Activated CD8-positive, alpha-beta memory T cell treated with anti-CD3 and anti-CD28 coated beads, Interleukin-2, amount 50 U/mL, for 24 hours (primary cell): ENCODE results near the gene KRTAP3-2.

Experiments used
- DNase-seq: peaks from one replicate; pipeline ENCODE4 v3.0.0-alpha.2; 2020; ENCODE audit errors: extremely low read depth

Gene KRTAP3-2

DNA sequence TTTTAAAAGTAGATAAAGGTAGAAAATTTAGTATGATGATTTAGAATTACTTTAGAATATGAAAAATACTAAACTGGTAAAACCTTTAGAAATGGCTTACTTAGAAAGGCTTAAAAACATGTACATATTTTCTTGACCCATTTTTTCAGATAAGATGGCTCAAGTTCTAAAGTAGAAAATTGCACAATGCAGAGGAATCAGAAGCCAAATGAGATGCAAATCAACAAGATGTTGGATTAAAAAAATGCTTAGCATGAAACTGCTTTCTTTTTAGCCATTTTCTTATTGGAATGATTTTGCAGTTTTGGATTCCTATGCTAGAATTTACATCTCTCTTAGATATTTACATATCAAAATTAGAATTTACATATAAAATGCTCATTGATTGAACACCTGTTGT lies 10.7 kb upstream of the KRTAP3-2 start:
- DNase-seq, result no peak

DNA sequence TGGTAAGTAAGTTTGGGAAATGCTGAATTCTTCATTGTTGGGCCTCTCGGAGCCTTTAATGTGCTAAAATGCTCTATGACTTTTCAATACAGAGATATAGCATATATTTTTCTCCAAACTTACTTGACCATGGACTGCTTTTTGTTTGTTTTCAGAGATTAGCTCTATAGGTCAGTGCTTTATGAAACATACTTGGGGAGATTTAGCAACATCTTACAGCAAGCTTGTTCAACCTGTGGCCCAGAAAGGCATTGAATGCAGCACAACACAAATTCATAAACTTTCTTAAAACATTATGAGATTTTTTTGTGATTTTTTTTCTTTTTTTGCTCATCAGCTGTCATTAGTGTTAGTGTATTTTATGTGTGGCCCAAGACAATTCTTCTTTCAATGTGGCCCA lies 10.2 kb upstream of the KRTAP3-2 start:
- DNase-seq, result no peak

DNA sequence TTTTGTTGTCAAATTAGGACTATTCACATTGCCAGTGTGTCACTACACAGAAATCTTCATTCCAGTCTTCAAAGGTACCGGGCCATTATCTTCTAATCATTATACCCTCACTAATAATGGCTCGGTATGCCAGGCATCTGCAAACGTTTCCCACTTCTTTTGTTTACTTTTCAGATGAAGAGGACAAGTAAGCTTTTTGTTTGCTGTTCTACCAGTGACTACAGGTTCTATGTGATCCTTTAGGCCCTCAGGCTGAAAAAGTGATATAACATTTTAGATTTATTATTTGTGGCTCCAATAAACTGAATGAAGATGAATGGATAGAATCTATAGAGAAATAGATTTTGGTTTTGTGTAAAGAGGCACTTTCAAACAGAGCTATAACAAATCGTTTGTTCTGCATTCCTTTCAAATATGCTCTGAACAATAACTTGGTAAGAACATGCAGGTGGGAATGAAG lies 9.6 kb upstream of the KRTAP3-2 start:
- no peak for DNase-seq

DNA sequence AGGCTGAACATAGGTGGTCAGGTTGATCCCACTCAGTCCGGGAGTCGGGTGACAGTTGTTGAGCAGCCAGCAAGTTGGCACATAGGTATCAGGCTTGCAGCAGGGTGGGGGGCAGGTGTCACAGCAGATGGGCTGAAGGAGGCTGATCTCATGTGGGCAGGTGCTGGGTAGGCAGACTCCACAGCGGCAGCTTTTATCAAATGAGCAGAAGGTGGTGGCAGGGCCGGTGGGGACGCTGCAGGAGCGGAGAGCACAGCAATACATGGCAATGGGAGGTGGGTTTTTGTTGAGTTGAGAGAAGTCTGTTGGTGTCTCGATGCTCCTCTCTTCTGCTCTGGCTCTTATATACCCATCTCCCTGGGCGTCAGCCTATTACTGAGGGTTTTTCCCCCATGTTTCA lies 9.1 kb upstream of the KRTAP3-2 start, which contains the start of gene KRTAP3-1:
KRTAP3-1 (minus strand) TSS at position 318 of the 400 bp plus-strand sequence; CDS start at position 264, 54 bp downstream.
- no peak for DNase-seq

DNA sequence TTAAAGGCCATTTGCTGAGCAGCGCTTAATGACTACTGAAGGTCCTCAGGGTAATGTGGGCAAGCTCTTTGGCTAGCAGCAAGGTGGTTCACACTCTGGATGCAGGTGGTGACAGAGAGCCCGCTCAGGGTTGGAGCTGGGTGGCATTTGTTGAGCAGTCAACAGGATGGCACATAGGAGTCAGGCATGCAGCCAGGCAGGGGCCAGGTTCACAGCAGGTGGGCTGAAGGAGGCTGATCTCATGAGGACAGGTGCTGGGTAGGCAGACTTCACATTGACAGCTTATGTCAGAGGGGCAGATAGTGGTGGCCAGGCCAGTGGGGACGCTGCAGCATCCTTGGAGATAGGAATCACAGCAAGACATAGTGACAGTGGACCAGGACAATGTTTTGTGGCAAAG lies 4.7 kb upstream of the KRTAP3-2 start:
- no peak for DNase-seq

DNA sequence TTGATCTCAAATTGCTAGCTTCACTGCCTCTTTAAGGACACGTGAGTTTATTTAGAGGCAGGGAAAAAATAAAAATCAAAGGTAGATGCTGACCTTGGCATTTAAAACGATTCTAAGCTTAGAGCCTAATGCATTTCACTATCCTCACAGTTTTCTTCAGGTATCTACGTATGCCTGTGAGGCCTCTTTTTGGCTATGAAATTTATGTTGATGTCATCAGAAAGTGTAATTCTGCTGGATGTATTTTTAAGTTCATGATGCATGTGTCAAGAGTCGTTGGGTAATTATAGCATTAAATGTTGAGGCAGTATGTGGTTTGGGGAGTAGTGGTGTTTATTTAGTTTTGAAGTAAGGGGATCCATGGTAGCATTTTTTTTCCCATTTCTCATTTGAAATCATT lies 4.2 kb upstream of the KRTAP3-2 start:
- DNase-seq, result no peak

DNA sequence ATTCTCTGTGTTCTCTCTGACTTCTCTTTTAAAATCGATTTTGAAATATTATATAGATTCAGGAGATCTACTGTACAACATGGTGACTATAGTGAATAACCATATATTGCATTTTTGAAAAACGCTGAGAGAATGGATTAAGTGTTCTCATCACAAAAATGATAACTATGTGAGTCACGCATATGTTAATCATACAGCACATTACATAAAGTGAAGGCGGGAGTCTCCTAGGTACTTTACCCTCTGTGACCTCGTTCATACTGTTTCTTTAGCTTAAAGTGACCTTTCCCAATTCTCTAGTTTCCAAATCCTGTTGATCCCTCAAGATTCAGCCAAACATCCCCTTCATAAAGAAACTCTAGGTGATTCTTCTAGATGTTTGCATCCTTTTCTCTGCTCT lies 3.1 kb upstream of the KRTAP3-2 start:
- no peak for DNase-seq

DNA sequence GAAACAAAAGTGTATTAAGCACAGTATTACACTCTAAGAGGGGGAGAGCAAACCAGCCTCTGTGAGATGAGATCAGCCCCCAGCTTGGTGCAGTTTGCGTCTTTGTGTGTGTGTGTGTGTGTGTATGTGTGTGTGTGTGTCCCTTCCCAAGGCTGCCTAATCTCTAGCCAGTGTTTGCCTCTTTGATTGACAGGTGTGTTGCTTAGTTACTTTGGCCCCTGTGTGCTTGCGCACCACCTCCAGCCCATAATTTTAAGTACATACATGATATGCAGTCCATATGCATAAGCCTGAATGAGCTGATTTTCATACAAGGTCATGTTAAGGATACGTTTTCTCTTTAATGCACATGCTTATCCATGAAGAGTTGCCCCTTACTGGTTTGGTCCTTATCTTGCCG lies 2.1 kb upstream of the KRTAP3-2 start:
- DNase-seq, result no peak

DNA sequence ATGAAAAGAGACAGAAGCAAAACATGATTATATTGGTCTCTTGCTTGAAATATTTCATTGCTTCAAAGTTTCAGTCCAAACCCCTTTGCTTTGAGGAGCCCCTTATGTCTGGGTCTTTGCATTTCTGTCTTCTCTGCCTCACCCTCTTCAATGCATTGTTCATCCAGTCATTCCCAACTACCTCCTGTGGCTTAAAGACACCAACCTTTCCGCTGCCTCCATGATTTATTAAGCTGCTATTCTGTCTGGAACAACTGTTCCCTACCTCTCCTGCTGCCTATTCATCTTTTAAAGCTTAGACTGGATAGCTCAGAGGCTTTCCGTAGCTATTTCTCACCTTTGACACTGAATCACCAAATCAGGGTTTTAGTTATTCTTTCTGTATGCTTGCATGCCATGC lies 2.3 kb downstream of the KRTAP3-2 start:
- no peak for DNase-seq

DNA sequence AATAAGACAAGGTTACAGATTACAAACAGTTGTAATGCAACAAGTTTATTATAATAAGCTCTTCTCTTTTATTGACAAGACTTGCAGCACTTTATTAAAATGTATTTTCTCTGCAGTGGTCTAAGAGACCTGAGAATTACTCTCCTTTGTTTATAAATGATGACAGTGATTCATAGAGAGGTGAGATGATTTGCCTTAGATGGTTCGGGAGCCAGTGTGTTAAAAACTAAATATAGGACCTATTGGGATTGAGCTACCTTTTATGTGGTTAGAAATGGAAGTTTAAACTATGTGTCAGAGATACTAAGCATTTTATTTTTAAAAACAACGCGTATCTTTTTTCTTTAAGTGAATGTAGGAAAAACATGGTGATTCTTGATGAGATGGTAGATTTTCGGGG lies 2.9 kb downstream of the KRTAP3-2 start:
- DNase-seq, result no peak

DNA sequence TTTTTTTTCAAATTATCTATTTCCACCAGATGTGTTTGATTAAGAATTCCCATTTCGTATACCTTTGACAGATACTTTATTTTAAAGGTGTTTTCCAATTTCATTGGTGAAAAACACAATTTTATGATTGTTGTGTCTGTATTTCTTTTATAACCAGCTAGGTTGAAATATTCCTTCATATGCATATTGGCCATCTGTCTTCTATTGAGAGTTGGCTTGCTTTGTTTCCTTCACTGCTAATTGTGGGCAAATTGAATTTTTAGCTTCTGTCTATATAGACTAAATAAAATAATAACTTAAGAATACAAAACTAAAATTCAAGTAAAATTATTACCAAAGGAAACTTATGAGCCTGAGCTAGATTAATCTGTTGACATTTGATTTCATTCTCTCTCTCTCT lies 4.6 kb downstream of the KRTAP3-2 start:
- DNase-seq, result no peak

DNA sequence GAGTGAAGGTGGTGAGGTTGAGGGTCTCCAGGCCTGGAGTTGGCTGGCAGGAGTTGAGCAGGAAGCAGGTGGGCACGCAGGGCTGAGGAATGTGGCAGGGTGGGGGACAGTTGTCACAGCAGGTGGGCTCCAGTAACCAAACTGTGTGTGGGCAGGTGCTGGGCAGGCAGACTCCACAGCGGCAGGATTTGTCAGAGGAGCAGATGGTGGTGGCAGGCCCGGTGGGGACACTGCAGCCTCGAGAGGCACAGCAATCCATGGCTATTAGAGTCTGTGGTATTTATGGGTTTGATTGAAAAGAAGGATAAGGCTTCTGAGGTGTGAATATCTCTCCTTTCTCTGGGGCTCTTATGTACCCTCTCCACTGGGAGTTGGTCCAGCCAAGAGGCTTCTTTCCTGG lies 5.9 kb downstream of the KRTAP3-2 start, which contains the start of gene KRTAP3-3:
KRTAP3-3 (minus strand) TSS at position 326 of the 400 bp plus-strand sequence; CDS start at position 259, 67 bp downstream.
- no peak for DNase-seq

DNA sequence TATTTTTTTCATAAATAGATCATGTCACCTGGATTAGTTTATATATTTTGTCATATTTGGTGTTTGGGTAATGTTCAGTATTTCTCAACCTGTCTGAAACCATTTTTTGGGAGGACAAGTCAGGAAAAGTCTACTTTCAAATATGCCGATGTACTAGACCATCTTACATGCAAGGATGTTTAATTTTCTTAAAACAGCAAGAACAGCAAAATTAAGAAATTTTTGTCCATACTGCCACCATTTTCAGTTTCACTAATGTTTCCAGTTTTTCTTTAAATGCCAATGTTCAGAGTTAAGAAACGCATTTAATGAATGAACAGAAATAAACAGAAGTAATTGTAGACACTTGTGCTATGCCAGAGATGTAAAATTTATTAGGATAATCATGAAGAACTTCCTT lies 6.6 kb downstream of the KRTAP3-2 start:
- DNase-seq, result no peak

DNA sequence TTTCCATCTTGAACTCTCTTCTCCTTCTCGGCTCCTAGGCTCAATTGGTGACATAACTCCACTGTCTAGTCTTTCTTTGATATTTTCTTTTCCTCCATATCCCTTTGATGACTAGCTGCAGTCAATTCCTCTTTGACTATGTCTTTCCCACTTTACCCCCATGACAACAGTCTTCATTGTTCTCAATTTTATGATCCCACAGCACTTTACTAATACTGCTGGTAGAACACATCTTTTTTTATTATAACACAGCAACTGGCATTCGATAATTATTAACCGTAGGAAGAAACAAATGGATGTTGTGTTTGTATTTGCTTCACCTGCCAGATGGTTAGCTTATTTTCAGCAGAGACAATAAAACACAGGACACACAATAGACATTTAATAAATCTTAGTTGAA lies 7.0 kb downstream of the KRTAP3-2 start:
- no peak for DNase-seq

DNA sequence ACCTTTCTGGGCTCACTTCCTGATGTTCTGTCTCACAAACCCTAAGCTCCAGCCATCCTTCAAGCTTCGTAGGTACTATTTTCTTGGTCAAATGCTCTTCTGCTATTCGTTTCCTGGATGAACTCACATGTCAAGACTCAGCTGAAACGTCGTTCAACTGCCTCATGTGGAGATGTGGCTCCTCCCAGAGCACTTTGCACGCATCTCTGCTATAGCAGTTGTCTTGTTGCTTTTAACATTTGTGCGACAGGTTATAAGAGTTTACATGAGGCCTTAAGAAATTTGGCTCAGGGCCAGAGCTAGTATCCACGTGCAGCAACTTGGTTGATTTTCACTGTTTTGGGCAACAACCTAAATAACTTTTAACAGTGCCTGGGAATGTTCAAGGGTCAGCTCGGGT lies 12.8 kb downstream of the KRTAP3-2 start:
- DNase-seq, result no peak

DNA sequence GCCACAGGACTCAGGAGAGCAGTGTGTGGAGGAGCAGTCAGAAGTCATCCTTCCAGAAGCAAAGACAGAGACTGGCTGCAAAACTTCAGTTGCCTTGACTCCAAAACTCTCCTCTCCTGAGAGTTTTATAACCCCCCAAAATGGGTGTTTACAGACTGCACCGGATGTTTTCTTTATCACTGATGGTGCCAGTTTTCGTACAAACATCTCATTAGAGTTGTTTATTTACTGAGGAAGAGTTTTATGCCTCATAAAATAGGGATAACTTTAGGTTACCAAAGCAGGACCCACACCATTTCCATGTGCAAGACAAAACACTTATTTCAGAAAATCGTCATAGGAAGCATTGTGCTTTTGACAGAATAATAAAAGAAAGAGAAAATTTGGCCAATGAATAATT lies 15.5 kb downstream of the KRTAP3-2 start, which contains the start of gene KRT40:
KRT40 (minus strand) TSS at position 101 of the 400 bp plus-strand sequence; CDS start at position 48, 53 bp downstream.
- no peak for DNase-seq

DNA sequence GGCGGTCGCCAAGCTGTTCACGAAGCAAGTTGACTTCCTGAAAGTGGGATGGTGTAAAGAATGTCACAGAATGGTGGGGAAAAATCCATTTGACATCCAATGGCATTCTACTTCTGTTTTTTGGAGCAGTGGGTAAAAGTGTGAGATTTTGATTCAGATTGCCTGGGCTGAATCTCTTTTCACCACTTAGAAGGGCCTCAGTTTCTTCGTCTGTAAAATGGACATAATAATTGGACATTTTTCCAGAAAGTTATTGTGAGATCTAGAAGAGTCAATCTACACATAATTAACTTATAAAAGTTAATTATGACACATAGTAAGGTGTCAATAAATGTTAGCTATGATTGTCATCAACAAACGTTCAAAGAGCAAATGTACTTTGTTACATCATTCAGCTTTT lies 18.6 kb downstream of the KRTAP3-2 start:
- no peak for DNase-seq

DNA sequence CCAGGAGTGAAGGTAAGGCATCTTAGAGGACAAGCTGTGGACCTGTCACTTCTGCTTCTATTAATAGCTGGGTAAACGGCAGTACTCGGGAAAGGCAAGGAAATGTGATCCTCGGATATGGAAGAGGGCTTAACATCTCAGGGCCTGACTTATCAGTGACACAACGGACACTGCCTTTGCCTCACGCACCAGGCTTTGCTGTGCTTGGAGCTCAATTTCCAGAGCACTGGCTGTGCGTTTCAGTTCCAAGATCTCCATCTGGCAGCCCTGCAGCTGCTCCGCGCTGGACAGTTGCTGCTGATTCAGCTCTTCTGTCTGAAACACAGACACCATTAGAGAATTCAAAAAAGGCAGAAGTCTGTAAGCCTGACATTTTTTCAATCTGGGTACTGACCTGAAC lies 19.1 kb downstream of the KRTAP3-2 start:
- no peak for DNase-seq

DNA sequence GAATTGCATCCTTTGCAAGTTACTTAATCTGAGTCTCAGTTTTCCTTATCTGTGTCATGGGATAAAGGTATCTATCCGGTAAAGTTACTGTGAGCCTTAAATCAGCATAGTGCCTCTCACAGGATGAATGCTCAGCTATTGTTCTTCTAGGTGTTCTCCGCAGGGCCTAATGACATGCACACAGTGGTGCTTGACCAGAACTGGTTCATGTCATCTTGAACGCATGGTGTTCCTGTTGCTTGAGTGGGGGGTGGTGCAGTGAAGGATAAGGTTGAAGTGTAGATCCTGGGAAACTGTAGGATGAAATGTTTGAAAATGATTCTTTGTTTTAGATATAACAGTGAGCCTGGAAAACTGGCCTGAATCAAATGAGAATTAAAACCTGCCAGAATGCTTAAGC lies 19.6 kb downstream of the KRTAP3-2 start:
- DNase-seq, result no peak

DNA sequence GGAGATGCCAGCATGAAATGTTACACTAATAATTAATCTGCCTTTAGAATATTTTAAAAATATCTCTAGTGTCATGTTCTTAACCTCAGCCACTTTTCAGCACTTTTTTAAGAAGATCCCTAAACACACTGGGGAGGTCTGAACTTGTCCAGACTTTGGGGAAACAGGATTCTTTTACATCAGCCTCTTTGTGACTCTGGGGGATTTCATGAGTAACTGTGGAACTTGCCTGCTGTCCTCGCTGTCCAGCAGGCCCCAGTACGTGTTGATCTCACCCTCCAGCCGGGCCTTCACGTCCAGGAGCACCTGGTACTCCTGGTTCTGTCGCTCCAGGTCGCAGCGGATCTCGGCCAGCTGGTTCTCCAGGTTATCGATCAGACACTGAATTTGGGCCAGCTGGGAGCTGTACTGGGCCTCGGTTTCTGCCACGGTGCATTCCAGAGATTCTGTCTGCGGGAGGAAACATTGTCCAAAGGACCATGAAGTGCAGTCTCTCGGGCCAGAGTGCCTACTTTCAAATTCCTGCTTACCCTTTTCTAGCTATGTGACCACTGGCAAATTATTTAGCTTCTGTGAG lies 21.0 kb downstream of the KRTAP3-2 start:
- no peak for DNase-seq

DNA sequence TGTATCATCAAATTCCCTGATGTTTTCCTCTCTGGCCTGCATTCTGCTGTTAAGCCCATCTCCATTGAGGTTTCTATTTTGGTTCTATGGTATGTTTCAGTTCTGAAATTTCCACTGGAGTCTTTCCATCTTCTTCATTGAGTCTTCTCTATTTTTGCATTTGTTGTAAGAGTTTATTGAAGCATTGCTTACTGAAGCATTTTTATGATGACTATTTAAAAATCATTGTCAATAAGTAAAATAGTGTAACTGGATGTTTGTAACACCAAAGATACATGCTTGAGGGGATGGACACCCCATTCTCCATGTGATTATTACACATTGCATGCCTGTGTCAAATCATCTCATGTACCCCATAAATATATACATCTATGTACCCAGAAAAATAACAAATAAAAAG lies 24.2 kb downstream of the KRTAP3-2 start:
- DNase-seq, result no peak

DNA sequence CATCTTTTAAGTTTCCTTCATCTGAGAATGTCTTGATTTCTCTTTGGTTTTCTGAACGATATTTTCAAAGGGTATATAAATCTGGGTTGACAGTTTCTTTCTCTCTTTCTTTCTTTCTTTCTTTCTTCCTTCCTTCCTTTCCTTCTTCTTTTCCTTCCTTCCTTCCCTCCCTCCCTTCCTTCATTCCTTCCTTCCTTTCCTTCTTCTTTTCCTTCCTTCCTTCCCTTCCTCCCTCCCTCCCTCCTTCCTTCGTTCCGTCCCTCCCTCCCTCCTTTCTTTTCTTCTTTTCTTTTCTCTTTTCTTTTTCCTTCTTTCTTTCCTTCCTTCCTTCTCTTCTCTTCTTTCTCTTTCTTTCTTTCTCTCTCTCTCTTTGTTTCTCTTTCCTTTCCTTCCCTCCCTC lies 25.3 kb downstream of the KRTAP3-2 start:
- no peak for DNase-seq

DNA sequence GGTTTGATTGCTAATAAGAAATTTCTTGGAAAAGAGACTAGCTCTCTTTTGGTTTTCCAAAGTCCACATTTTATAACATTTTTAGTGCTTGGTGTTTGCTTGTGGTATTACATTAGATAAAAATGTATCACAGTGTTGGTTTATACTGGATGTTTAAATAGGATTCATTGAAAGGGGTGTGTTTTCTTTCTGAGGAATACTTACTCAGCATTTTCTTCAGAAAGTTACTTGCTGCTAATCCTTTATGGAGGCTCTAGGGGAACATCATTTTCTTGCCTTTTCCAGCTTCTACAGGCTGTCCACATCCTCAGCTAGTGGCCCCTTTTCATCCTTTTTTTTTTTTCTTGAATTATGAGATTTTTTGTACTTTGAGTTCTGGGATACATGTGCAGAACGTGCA lies 32.1 kb downstream of the KRTAP3-2 start:
- DNase-seq, result no peak

DNA sequence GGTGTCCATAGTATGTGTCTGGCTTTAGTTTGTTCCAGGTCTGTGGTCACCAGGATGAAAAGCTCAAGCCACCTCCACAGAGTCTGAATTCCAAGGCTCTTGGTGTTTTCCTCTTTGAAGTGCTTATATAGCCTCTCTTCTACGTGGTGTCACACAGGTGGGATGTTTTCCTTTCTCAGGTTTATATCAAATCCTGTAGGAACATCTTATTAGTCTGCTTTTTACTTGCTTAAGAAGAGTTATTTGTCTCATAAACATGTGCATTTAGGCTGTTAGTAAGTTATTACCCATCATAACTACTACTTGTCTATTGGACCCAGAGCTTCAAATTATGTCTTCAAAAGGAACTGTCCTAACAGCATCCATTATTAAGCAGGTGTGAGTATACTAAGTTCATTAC lies 32.9 kb downstream of the KRTAP3-2 start, which contains the start of gene KRT39:
KRT39 (minus strand) TSS at position 101 of the 400 bp plus-strand sequence; CDS start at position 9, 92 bp downstream.
- DNase-seq, result no peak
